Tibial nerve (tissue), 3 donors: Measurements from ENCODE around the gene TMEM91.

Experiments
- CTCF ChIP-seq, 5 experiments: fragments of 200-600 bp in 3 of 5; fragments of 450-650 bp in 2 of 5; sonication (generic) in 3 of 5; IDR thresholded peaks; one replicate each; pipeline ENCODE4 v1.5.1; 2016 to 2019; ENCODE audit warnings: antibody characterized with exemption in 5 of 5, mild to moderate bottlenecking in 3 of 5, moderate library complexity in 2 of 5
- POLR2A ChIP-seq, 2 donors: fragments of 450-650 bp; IDR thresholded peaks; one replicate each; pipeline ENCODE4 v1.6.1; 2017; ENCODE audit warnings: antibody characterized with exemption in 2 of 2, mild to moderate bottlenecking in 2 of 2, moderate library complexity in 2 of 2

- TF ChIP-seq CTCF (IDR thresholded peaks at IDR 0.05), result no peak
- TF ChIP-seq POLR2A (IDR thresholded peaks at IDR 0.05), result no peak
Observed at GRCh38 chr19:41373993-41374392, 2.3 kb upstream of the TMEM91 start.
